Body of pancreas (tissue), 4 donors: ENCODE results near the gene MAPK1IP1L. TPM values are rescaled to one million over a fixed set of nuclear protein-coding genes. Genes with fewer than 3 reads are reported as not detected.

ENCODE experiments used
- ATAC-seq: fragments of 150-250 bp; one replicate; pipeline ENCODE4 v1.9.1; 2016
- DNase-seq, 4 donors: peaks; one replicate each; pipeline ENCODE4 v3.0.0-alpha.2; 2019
- H3K27ac ChIP-seq, 4 donors: fragments of 200-600 bp; sonication (generic); 1 replicate in 3 of 4; 2 replicates in 1 of 4; pipeline versions ENCODE4 v1.5.1 to v1.6.1; 2016 to 2019; ENCODE audit warnings: mild to moderate bottlenecking in 1 of 4, mixed read lengths in 1 of 4, moderate library complexity in 1 of 4
- H3K27me3 ChIP-seq, 2 donors: fragments of 200-600 bp; sonication (generic); one replicate each; pipeline ENCODE4 v1.6.0; 2016; ENCODE audit warnings: mild to moderate bottlenecking in 1 of 2
- H3K36me3 ChIP-seq, 2 donors: fragments of 200-600 bp; sonication (generic); replicated peaks in 1 of 2; 2 replicates each; pipeline ENCODE4 v1.5.1; 2016; ENCODE audit warnings: low read depth in 2 of 2; ENCODE audit not compliant: insufficient read depth in 1 of 2
- H3K4me1 ChIP-seq: fragments of 200-600 bp; sonication (generic); one replicate; pipeline ENCODE4 v1.6.0; 2016
- H3K4me3 ChIP-seq, 2 donors: fragments of 200-600 bp; sonication (generic); 1 replicate in 1 of 2; 2 replicates in 1 of 2; pipeline ENCODE4 v1.5.1; 2016 to 2019
- H3K9me3 ChIP-seq, 3 donors: fragments of 200-600 bp; sonication (generic); 1 replicate in 2 of 3; 2 replicates in 1 of 3; pipeline ENCODE4 v1.5.1; 2016
- POLR2A ChIP-seq, 3 donors: fragments of 450-650 bp; IDR thresholded peaks; one replicate each; pipeline ENCODE4 v1.6.1; 2016; ENCODE audit warnings: antibody characterized with exemption in 3 of 3, mild to moderate bottlenecking in 2 of 3
- WGBS, 2 donors: methylation state at CpG; one replicate each; pipeline ENCODE4 v1.1.5; 2017; 5-methylcytosine and 5-hydroxymethylcytosine counted together
- intact Hi-C: fragments of 100-400 bp; cut with DNase I; formaldehyde crosslinking; loops from one replicate; pipeline ENCODE4 v1.15.1; 2023
- total RNA-seq, 2 donors: library from RNA; depleted of rRNA; stranded (reverse); fragments of >200 nt; gene quantifications; one replicate each; pipeline ENCODE4 v1.1.0, GENCODE V29; 2016
- TF ChIP-seq, protein P1 (sequence below), 7 experiments: fragments of 450-650 bp in 4 of 7; fragments of 200-600 bp in 3 of 7; sonication (generic) in 3 of 7; IDR thresholded peaks; one replicate each; pipeline ENCODE4 v1.5.1; 2016 to 2019; ENCODE audit warnings: antibody characterized with exemption in 7 of 7

MAPK1IP1L gene
- total RNA-seq, 2 donors from 2014 or later = 7.9 to 13.2 TPM

DNA sequence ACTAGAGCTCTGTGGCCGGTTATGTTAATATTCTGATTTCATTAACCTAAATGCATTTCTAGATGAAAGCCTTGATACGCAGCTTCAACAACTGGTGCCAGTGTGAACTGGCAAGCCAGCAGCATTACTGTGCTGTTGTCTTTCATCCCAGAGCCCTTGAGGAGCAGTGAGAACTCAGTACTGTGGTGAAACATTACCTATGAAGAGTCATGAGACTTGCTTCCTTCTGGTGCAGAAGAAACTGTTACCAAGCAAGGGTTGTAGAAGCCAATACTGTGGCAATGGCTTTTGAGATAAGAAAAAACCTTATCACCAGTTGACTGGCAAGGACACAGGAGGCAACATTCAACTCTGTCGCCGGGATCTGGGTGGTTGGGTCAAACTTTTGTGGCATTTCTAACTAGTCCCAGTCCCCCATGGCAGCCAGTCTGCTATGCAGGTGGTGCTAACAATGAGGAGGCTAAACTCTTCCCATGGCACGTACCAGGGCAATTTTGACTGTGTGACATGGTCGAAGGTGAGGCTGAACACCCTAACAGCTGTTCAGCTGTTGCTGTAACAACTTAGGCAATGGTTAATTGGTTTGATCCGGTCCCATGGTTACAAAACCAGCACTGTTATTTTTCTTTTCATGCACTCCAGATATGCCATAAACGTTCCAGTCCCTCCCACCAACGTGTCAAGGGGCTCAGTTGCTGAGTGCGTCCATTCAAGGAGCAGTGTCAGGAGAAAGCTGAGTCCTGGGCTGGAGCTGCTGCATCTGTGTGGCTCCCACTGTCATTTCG lies 65.0 kb downstream of the MAPK1IP1L start:
- peak; percentile 91 for ATAC-seq
- DNase-seq = peak; percentile 66 to 75 (median 70)
- no peaks in the 10 kb centered on the region for H3K36me3 ChIP-seq
- H3K27me3 ChIP-seq = no peaks in the 10 kb centered on the region
- TF ChIP-seq, protein P1, sequence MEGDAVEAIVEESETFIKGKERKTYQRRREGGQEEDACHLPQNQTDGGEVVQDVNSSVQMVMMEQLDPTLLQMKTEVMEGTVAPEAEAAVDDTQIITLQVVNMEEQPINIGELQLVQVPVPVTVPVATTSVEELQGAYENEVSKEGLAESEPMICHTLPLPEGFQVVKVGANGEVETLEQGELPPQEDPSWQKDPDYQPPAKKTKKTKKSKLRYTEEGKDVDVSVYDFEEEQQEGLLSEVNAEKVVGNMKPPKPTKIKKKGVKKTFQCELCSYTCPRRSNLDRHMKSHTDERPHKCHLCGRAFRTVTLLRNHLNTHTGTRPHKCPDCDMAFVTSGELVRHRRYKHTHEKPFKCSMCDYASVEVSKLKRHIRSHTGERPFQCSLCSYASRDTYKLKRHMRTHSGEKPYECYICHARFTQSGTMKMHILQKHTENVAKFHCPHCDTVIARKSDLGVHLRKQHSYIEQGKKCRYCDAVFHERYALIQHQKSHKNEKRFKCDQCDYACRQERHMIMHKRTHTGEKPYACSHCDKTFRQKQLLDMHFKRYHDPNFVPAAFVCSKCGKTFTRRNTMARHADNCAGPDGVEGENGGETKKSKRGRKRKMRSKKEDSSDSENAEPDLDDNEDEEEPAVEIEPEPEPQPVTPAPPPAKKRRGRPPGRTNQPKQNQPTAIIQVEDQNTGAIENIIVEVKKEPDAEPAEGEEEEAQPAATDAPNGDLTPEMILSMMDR (IDR thresholded peaks at IDR 0.05) = no peak
- TF ChIP-seq POLR2A (IDR thresholded peaks at IDR 0.05) = peak in 2 of 3 donors; percentile 60 to 68
- peak overlapping the region; percentile 75 to 96 (median 89) for H3K27ac ChIP-seq
- intact Hi-C loops = no loop called here
- WGBS, 2 donors = 18 to 19% methylated on average over 11 of the region's 11 CpGs
- H3K9me3 ChIP-seq = no peaks in the 10 kb centered on the region
- no peak overlapping the region for H3K4me3 ChIP-seq
- H3K4me1 ChIP-seq = peaks cover 31% of the 10 kb centered on the region

- intact Hi-C loops = no loop called here
- DNase-seq (peak in 1 of 4 donors; percentile 36), ATAC-seq (no peak)
- H3K27ac ChIP-seq = peak overlapping the region in 3 of 4 donors; percentile 3 to 52 (median 34)
- H3K9me3 ChIP-seq = no peaks in the 10 kb centered on the region
- H3K27me3 ChIP-seq = no peaks in the 10 kb centered on the region
- H3K4me3 ChIP-seq = no peak overlapping the region
- H3K36me3 ChIP-seq = no peaks in the 10 kb centered on the region
- peaks cover 41% of the 10 kb centered on the region for H3K4me1 ChIP-seq
- TF ChIP-seq POLR2A (IDR thresholded peaks at IDR 0.05) = no peak
- TF ChIP-seq, protein P1 (IDR thresholded peaks at IDR 0.05) = no peak
- 76 to 84% methylated on average over 7 of the region's 7 CpGs for WGBS, 2 donors
Observed at GRCh38 chr14:55117803-55118441, 66.5 kb downstream of the MAPK1IP1L start.

DNA sequence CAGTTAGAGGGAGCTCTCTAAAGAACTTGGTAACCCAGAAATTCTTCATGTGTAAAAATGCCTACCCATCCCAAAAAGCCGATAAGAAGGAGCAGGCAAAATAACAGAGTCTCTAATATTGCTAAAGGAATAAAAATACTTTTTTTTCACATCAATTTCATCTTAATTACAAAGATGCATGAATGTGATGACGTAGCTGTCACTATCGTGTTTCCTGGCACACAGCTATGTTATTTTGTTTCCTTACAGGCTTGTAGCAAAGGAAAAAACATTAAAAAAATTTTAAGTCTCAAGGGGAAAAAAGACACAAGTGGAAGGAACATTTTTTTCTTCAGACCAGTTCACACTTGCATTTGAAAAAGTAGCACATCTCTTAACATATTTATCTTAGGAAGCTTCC lies 67.3 kb downstream of the MAPK1IP1L start:
- no peak overlapping the region for H3K4me3 ChIP-seq
- 69 to 75% methylated on average over 3 of the region's 3 CpGs for WGBS, 2 donors
- ATAC-seq (no peak), DNase-seq (no peak)
- intact Hi-C loops = no loop called here
- H3K4me1 ChIP-seq = peaks cover 48% of the 10 kb centered on the region
- no peaks in the 10 kb centered on the region for H3K36me3 ChIP-seq
- no peaks in the 10 kb centered on the region for H3K9me3 ChIP-seq
- H3K27me3 ChIP-seq = no peaks in the 10 kb centered on the region
- TF ChIP-seq POLR2A (IDR thresholded peaks at IDR 0.05) = no peak
- TF ChIP-seq, protein P1 (IDR thresholded peaks at IDR 0.05) = no peak
- peak overlapping the region in 2 of 4 donors; percentile 34 to 52 for H3K27ac ChIP-seq

Other genes with a start within 250 kb of the MAPK1IP1L start
- gene GCH1, start 148.8 kb upstream of the MAPK1IP1L start, total RNA-seq = 10 to 100 TPM in 1 of 2 donors, 1 to 10 TPM in 1; 6.0 to 11.9 TPM
- gene WDHD1, start 24.5 kb upstream of the MAPK1IP1L start, total RNA-seq = 1 to 10 TPM in 1 of 2 donors, under 1 TPM in 1; 0.66 to 1.0 TPM
- 1 to 10 TPM; 6.6 to 9.9 TPM for gene SOCS4, start 24.4 kb upstream of the MAPK1IP1L start, total RNA-seq
- gene LGALS3, start 77.6 kb downstream of the MAPK1IP1L start, total RNA-seq = 100 to 1,000 TPM in 1 of 2 donors, 10 to 100 TPM in 1; 53.4 to 145 TPM
- not detected for gene DLGAP5, start 139.9 kb downstream of the MAPK1IP1L start, total RNA-seq
- 10 to 100 TPM; 14.2 to 17.4 TPM for gene FBXO34, start 219.8 kb downstream of the MAPK1IP1L start, total RNA-seq